Adrenal gland (tissue), 5 donors: ENCODE data around the gene PPFIA2.
"Not testable (repeated sequence)": the region's sequence is repeated elsewhere in the genome, so short reads cannot be mapped to it uniquely, and the experiment has no call there.

Source experiments
- CTCF ChIP-seq, 6 experiments: fragments of 450-650 bp in 4 of 6; fragments of 200-600 bp in 2 of 6; sonication (generic) in 1 of 6; IDR thresholded peaks; 1 replicate in 5 of 6; 2 replicates in 1 of 6; pipeline versions ENCODE4 v1.5.1 to v1.8.0; 2016 to 2021; ENCODE audit warnings: antibody characterized with exemption in 6 of 6, mild to moderate bottlenecking in 2 of 6, moderate library complexity in 1 of 6
- POLR2A ChIP-seq, 2 donors: fragments of 450-650 bp; IDR thresholded peaks; one replicate each; pipeline ENCODE4 v1.6.1; 2017; ENCODE audit warnings: antibody characterized with exemption in 2 of 2, mild to moderate bottlenecking in 2 of 2, moderate library complexity in 1 of 2
- donor health status: DM: no; HTN: no; CAD: no.

DNA sequence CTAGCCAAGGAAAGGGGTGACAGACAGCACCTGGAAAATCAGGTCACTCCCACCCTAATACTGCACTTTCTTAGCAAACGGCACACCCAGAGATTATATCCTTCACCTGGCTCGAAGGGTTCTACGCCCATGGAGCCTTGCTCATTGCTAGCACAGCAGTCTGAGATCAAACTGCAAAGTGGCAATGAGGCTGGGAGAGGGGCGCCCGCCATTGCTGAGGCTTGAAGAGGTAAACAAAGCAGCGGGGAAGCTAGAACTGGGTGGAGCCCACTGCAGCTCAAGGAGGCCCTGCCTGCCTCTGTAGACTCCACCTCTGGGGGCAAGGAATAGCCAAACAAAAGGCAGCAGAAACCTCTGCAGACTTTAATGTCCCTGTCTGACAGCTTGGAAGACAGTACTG is 99.8 kb downstream of the PPFIA2 start:
- not testable (repeated sequence) for TF ChIP-seq CTCF, POLR2A (IDR thresholded peaks at IDR 0.05)
